Cardiac fibroblast (primary cell): ENCODE results near the gene GBX2.

Source experiments
- DNase-seq, 2 donors: peaks; one replicate each; pipeline versions ENCODE4 v3.0.0 to v3.0.0-alpha.2; 2010; ENCODE audit warnings: low read depth in 2 of 2
- H3K4me3 ChIP-seq, 2 donors: replicated peaks in 1 of 2; 1 replicate in 1 of 2; 2 replicates in 1 of 2; pipeline ENCODE4 v1.5.1; 2011; ENCODE audit warnings: low read depth in 2 of 2, low read length in 2 of 2, mild to moderate bottlenecking in 2 of 2, moderate library complexity in 1 of 2
- CTCF ChIP-seq: IDR thresholded peaks from one replicate; pipeline ENCODE4 v1.5.1; 2011; ENCODE audit warnings: low read depth, mild to moderate bottlenecking, low read length, inconsistent platforms

Gene GBX2

GRCh38 chr2:236125541-236125940 is 42.6 kb downstream of the GBX2 start:
- no peak for TF ChIP-seq CTCF
- no peak overlapping the region for H3K4me3 ChIP-seq
- no peak for DNase-seq

- no peak for TF ChIP-seq CTCF
- H3K4me3 ChIP-seq, result no peak overlapping the region
These were observed 43.8 kb downstream of the GBX2 start for GRCh38 chr2:236124182-236124893.

GRCh38 chr2:236123716-236124115 is 44.5 kb downstream of the GBX2 start:
- no peak overlapping the region for H3K4me3 ChIP-seq
- DNase-seq, result no peak
- TF ChIP-seq CTCF, result no peak

More at GRCh38 chr2:236124182-236124893, 43.8 kb downstream of the GBX2 start:
- no peak for DNase-seq

GRCh38 chr2:236122236-236122635 is 46.0 kb downstream of the GBX2 start:
- no peak for TF ChIP-seq CTCF
- no peak overlapping the region for H3K4me3 ChIP-seq
- no peak for DNase-seq

- peak in 1 of 2 donors; percentile 22 for DNase-seq
- H3K4me3 ChIP-seq, result no peak overlapping the region
- TF ChIP-seq CTCF, result no peak
These were observed 46.6 kb downstream of the GBX2 start for GRCh38 chr2:236121546-236121945.

GRCh38 chr2:236120829-236121228 is 47.4 kb downstream of the GBX2 start:
- H3K4me3 ChIP-seq, result no peak overlapping the region
- no peak for TF ChIP-seq CTCF
- DNase-seq, result no peak

GRCh38 chr2:236120141-236120601 is 48.0 kb downstream of the GBX2 start:
- no peak overlapping the region for H3K4me3 ChIP-seq
- no peak for DNase-seq
- no peak for TF ChIP-seq CTCF
